DOHH2 (cell line): Measurements from ENCODE around the gene RMC1.

Experiments
- EZH2phosphoT487 ChIP-seq: fragments of 200-600 bp; sonication (generic); IDR thresholded peaks from 2 replicates; pipeline ENCODE4 v1.6.1; 2017; ENCODE audit warnings: borderline replicate concordance, mild to moderate bottlenecking, antibody characterized with exemption, low read length, moderate library complexity, mixed read lengths
- TF ChIP-seq, protein P1 (sequence below): fragments of 200-600 bp; sonication (generic); IDR thresholded peaks from one replicate; pipeline ENCODE4 v1.5.1; 2014; ENCODE audit warnings: antibody characterized with exemption, mild to moderate bottlenecking, low read depth, low read length; ENCODE audit not compliant: poor library complexity, severe bottlenecking

DNA sequence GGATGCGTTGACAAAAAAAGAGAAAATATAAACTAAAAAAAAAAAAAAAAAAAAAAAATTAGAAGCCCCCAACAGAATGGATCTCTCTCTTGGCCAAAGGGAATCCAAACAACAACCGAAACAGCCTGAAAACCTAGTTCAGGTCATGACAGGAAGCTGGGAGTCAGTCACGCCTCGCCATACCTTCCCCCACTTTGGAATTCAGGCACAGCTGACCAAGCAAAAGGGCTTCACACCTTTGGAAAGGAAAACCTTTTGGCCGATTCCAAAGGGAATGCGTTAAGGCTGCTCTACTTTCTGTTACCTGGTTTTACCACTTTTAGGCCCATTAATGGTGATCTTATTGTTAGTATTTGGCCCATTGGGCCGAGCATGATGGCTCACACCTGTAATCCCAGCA, 17.9 kb upstream of the RMC1 start:
- TF ChIP-seq, protein P1, sequence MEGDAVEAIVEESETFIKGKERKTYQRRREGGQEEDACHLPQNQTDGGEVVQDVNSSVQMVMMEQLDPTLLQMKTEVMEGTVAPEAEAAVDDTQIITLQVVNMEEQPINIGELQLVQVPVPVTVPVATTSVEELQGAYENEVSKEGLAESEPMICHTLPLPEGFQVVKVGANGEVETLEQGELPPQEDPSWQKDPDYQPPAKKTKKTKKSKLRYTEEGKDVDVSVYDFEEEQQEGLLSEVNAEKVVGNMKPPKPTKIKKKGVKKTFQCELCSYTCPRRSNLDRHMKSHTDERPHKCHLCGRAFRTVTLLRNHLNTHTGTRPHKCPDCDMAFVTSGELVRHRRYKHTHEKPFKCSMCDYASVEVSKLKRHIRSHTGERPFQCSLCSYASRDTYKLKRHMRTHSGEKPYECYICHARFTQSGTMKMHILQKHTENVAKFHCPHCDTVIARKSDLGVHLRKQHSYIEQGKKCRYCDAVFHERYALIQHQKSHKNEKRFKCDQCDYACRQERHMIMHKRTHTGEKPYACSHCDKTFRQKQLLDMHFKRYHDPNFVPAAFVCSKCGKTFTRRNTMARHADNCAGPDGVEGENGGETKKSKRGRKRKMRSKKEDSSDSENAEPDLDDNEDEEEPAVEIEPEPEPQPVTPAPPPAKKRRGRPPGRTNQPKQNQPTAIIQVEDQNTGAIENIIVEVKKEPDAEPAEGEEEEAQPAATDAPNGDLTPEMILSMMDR = no peak
- TF ChIP-seq EZH2phosphoT487 = no peak
